ENCODE results near the gene OPCML.

The OPCML gene

DNA sequence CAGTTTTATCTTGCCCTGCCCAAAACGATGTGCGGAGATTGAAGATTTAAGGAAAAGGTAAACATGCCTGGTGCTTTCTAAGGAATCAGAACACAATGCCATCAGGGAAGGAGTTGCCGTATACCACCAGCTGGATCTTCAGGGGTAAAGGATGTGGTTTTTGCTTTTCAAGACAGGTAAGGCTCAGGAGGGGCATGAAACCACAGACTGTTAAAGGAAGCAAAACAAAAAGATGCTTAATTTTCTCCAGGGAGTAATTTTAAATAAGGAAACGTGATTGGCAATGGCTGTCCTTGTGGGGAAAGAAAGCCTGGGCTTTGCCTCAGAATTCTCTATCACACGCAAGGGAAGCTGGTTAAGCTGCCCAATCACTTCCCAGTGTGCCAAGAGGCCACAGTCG is 655.6 kb downstream of the OPCML start:
- Histone ChIP-seq H3K27me3 (replicated peaks) (no peaks in the 10 kb centered on the region), H3K27ac (no peak overlapping the region), H3K36me3 (replicated peaks) (no peaks in the 10 kb centered on the region), H3K4me3 (ENCODE audit: low read depth, low read length) (no peak overlapping the region)
- in situ Hi-C loops (cut with HindIII; ENCODE audit: low pct_ligation_motif_present, low sequenced_read_pairs): no loop called here
- no peak for DNase-seq
- TF ChIP-seq, protein P1, sequence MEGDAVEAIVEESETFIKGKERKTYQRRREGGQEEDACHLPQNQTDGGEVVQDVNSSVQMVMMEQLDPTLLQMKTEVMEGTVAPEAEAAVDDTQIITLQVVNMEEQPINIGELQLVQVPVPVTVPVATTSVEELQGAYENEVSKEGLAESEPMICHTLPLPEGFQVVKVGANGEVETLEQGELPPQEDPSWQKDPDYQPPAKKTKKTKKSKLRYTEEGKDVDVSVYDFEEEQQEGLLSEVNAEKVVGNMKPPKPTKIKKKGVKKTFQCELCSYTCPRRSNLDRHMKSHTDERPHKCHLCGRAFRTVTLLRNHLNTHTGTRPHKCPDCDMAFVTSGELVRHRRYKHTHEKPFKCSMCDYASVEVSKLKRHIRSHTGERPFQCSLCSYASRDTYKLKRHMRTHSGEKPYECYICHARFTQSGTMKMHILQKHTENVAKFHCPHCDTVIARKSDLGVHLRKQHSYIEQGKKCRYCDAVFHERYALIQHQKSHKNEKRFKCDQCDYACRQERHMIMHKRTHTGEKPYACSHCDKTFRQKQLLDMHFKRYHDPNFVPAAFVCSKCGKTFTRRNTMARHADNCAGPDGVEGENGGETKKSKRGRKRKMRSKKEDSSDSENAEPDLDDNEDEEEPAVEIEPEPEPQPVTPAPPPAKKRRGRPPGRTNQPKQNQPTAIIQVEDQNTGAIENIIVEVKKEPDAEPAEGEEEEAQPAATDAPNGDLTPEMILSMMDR (IDR thresholded peaks at IDR 0.05; ENCODE audit: low read depth, low read length, missing control alignments): no peak

DNA sequence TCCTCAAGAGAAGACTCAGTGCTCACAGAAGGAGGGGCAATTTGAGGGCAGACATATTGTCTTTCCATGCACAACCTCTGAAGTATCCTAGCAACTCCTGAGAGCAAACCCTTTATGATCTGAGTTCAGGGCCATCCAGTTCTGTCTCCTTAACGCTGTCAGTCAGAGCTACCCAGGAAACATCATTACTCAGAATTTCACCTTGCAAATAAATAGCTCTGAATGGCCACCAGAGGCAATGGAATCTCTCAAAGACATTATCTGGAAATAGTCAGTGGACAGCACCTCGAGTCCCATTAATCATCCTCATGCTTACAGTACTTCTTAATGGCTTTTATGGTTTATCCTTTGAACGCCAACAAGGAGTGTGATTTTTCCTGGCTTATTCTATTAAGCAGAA is 656.1 kb downstream of the OPCML start:
- no peaks in the 10 kb centered on the region for H3K27me3 ChIP-seq (replicated peaks)
- in situ Hi-C loops (cut with HindIII; ENCODE audit: low pct_ligation_motif_present, low sequenced_read_pairs): no loop called here
- no peak overlapping the region for H3K27ac ChIP-seq
- no peak overlapping the region for H3K4me3 ChIP-seq (ENCODE audit: low read depth, low read length)
- no peaks in the 10 kb centered on the region for H3K36me3 ChIP-seq (replicated peaks)
- TF ChIP-seq, protein P1 (IDR thresholded peaks at IDR 0.05; ENCODE audit: low read depth, low read length, missing control alignments): no peak
- no peak for DNase-seq

DNA sequence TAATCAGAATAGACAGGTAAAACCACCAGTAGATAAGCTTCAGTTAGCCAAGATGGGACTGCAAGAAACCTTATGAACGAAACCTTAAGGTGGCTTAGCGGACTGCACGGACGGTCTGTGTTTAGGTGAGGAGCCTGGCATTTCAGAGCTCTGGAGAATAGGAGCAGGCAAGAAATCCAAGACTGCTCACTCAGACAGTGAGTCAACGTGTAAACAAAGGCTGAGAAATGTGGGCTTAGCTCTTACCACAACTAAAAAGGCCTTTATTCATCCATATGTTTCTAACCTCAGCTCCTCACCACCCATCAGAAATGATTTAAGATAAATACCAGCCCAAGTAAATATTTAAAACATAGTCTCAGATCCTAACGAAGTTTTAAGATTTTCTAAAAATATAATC is 657.7 kb downstream of the OPCML start:
- in situ Hi-C loops (cut with HindIII; ENCODE audit: low pct_ligation_motif_present, low sequenced_read_pairs): no loop called here

DNA sequence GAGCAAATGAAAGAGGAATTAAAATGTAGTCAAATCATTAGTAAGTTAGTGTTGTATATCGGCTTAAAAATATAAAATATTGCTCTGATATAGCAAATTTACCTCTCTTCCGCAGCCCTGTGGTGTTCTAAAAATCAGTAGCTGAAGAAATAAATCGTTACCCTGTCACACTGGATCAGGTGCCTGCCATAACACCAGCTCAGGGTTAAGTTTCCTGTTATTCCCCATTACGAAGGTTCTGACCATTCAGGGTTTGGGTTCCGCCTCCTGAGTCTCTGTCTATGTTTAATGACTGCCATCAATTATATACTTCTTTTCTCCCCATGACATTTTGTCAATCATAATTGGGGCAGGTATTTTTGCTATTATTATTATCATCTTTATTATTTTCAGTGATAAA is 658.5 kb downstream of the OPCML start:
- in situ Hi-C loops (cut with HindIII; ENCODE audit: low pct_ligation_motif_present, low sequenced_read_pairs): no loop called here
- no peaks in the 10 kb centered on the region for H3K27me3 ChIP-seq (replicated peaks)
- TF ChIP-seq, protein P1 (IDR thresholded peaks at IDR 0.05; ENCODE audit: low read depth, low read length, missing control alignments): no peak
- DNase-seq: no peak
- H3K4me3 ChIP-seq (ENCODE audit: low read depth, low read length): no peak overlapping the region
- H3K27ac ChIP-seq: no peak overlapping the region
- no peaks in the 10 kb centered on the region for H3K36me3 ChIP-seq (replicated peaks)

More for the DNA sequence above, 657.7 kb downstream of the OPCML start:
- TF ChIP-seq, protein P1 (IDR thresholded peaks at IDR 0.05; ENCODE audit: low read depth, low read length, missing control alignments): no peak
- H3K27ac ChIP-seq: no peak overlapping the region
- peak; percentile 79 for DNase-seq
- H3K36me3 ChIP-seq (replicated peaks): no peaks in the 10 kb centered on the region
- H3K4me3 ChIP-seq (ENCODE audit: low read depth, low read length): no peak overlapping the region
- no peaks in the 10 kb centered on the region for H3K27me3 ChIP-seq (replicated peaks)

DNA sequence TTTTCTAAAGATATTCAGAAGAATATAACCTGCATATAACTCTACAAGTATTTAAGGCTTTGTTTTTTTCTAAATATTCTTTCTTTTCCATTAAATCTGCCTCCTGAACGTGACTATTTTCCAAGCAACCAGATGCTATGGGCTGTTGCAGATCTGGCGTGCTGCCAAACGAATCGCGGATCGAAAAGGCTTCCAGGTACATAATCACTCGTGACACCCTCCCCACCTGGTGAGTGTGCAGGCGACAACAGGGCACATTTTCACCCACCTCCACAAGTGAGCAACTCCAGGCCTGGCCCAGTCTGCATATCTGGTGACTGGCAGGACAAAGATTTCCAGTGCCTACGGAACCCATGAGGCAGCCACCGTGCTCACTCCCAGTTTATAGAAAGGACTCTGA is 660.1 kb downstream of the OPCML start:
- TF ChIP-seq, protein P1 (IDR thresholded peaks at IDR 0.05; ENCODE audit: low read depth, low read length, missing control alignments): no peak
- no peak overlapping the region for H3K4me3 ChIP-seq (ENCODE audit: low read depth, low read length)
- no peaks in the 10 kb centered on the region for H3K27me3 ChIP-seq (replicated peaks)
- no peak for DNase-seq
- no peak overlapping the region for H3K27ac ChIP-seq
- no peaks in the 10 kb centered on the region for H3K36me3 ChIP-seq (replicated peaks)
- in situ Hi-C loops (cut with HindIII; ENCODE audit: low pct_ligation_motif_present, low sequenced_read_pairs): no loop called here

DNA sequence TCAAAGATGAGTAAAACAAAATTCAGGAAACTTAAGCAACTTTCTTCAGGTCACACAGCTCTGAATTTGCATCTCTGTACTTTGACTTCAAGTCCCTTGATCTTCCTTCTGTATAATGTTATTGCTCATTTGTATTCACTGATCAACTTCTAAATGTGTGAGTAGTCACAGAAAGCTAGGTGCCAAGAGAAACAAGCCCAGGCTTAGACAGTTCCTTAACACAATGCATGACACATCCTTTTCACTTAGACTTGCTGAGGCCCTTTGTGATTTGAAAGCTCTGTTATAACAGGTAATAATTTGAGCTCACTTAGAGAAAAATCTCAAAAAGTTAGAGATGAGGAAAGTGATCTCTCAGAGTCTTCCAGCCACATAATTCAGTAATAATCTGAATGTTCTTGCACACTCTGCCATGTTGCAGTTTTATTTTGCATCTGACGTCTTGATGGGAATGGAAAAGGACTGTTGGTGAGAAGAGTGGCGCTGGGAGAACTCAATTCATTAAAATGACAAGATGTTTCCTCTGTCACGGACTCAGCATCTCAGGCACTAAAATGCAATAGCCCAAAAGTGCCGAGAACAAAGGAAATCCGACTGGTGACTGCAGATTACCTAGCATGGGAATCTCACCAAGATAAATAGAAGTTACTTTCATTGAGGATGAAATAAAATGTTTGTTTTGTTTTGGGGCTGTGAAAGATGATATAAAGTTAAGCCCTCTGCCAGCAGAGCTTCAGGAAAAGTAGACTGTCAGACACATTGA is 665.3 kb downstream of the OPCML start:
- in situ Hi-C loops (cut with HindIII; ENCODE audit: low pct_ligation_motif_present, low sequenced_read_pairs): no loop called here
- Histone ChIP-seq H3K4me3 (ENCODE audit: low read depth, low read length) (no peak overlapping the region), H3K36me3 (replicated peaks) (no peaks in the 10 kb centered on the region), H3K27me3 (replicated peaks) (no peaks in the 10 kb centered on the region), H3K27ac (no peak overlapping the region)
- TF ChIP-seq, protein P1 (IDR thresholded peaks at IDR 0.05; ENCODE audit: low read depth, low read length, missing control alignments): no peak
- DNase-seq: peak; percentile 66
